ENCODE data around the gene ZNF827. TPM values are rescaled to one million over a fixed set of nuclear protein-coding genes. Genes with fewer than 3 reads are reported as not detected.

The ZNF827 gene
- total and polyA plus RNA-seq, 2 of the 8 experiments (the other 6 are each of a cell fraction or from before 2014, with no cell fraction given): 25.3 to 26.2 TPM

GRCh38 chr4:145907812-145908211 lies 30.8 kb downstream of the ZNF827 start (continued):
- TF ChIP-seq ATF2 (IDR thresholded peaks at IDR 0.05; ENCODE audit: low read length) (no peak), SP2 (IDR thresholded peaks at IDR 0.05; ENCODE audit: low read length) (no peak), RBBP5 (IDR thresholded peaks at IDR 0.05; ENCODE audit: borderline replicate concordance, low read depth, low read length) (no peak), TCF12 (IDR thresholded peaks at IDR 0.05; ENCODE audit: low read depth, low read length) (no peak)

Data from H1 (cell line).